RWPE1 (cell line): Measurements from ENCODE around the gene FOXN4.

Experiments used
- CTCF ChIA-PET: fragments of 350-600 bp; sonication (Branson Sonifier 250); formaldehyde crosslinking; extraction: SDS; loops from one replicate; lab custom pipeline; 2021; lab: Yijun Ruan, JAX
- POLR2A ChIA-PET: fragments of 400-600 bp; formaldehyde crosslinking; extraction: SDS; loops from one replicate; lab custom pipeline; 2020; ENCODE audit warnings: antibody characterized with exemption; ENCODE audit not compliant: low non-redundant PET; lab: Yijun Ruan, JAX
- DNase-seq: peaks from one replicate; pipeline ENCODE4 v3.0.0; 2012; ENCODE audit warnings: low spot score
- H3K27ac ChIP-seq: fragments of 450-650 bp; 2 replicates; pipeline ENCODE4 v1.5.1; 2017
- TF ChIP-seq, protein P1 (sequence below): fragments of 450-650 bp; conservative IDR thresholded peaks from 2 replicates; pipeline ENCODE4 v1.5.1; 2017; ENCODE audit warnings: low read depth, mild to moderate bottlenecking

The FOXN4 gene

DNA sequence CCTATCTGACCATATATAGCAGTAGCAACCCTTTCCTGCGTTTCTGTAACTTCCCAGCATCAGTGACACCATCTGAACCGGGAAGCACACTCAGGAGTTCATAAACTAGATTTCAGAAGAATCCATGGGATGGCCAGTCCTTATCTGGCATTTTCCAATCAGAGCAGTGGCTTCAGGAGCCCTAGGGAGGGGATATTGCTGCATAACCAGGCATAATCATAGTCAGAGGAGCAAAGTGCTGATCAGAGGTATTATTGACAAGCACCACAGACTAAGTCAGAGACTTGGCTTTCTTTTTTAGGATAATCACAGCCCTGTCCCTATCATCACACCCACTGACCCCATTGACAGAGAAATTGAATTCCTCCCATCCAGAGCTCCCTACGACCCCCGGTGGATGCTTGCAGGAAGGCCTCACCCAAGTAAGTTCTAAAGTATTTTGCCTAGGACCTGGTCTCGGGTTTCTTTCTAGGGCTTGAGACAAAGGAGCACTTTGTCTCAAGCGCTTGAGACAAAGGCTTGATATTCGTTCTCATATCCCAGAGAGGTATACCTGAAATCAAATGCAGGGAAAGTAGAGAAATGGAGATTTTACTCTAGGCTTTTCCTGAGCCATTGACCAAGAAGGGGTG, 55.1 kb downstream of the FOXN4 start:
- TF ChIP-seq, protein P1, sequence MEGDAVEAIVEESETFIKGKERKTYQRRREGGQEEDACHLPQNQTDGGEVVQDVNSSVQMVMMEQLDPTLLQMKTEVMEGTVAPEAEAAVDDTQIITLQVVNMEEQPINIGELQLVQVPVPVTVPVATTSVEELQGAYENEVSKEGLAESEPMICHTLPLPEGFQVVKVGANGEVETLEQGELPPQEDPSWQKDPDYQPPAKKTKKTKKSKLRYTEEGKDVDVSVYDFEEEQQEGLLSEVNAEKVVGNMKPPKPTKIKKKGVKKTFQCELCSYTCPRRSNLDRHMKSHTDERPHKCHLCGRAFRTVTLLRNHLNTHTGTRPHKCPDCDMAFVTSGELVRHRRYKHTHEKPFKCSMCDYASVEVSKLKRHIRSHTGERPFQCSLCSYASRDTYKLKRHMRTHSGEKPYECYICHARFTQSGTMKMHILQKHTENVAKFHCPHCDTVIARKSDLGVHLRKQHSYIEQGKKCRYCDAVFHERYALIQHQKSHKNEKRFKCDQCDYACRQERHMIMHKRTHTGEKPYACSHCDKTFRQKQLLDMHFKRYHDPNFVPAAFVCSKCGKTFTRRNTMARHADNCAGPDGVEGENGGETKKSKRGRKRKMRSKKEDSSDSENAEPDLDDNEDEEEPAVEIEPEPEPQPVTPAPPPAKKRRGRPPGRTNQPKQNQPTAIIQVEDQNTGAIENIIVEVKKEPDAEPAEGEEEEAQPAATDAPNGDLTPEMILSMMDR, result no peak
- ChIA-PET CTCF (interaction anchor here (1.0 kb wide), 1 partner anchor 10 kb away, joined by 3 read pairs; no protein-coding TSS in a partner anchor), POLR2A (no interaction called here)
- no peak for DNase-seq
- no peak overlapping the region for H3K27ac ChIP-seq

DNA sequence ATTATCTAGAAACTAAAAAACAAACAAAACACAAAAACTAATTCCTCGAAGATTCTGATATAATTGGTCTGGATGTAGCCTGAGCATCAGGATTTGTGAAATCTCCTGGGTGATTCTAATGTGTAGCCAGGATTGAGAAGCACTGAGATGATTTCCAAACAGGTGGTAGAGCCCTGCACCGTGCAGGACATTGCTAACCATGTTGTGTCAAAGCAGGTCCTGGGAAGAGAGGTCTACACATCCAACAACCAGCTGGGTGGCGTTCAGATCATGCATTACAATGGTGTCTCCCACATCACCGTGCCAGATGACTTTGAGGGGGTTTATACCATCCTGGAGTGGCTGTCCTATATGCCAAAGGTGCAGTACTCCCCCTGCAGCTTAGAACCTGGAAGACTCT, 56.3 kb downstream of the FOXN4 start:
- TF ChIP-seq, protein P1, result no peak
- H3K27ac ChIP-seq, result no peak overlapping the region
- POLR2A ChIA-PET, result no interaction called here
- DNase-seq, result no peak
- CTCF ChIA-PET, result no interaction called here

DNA sequence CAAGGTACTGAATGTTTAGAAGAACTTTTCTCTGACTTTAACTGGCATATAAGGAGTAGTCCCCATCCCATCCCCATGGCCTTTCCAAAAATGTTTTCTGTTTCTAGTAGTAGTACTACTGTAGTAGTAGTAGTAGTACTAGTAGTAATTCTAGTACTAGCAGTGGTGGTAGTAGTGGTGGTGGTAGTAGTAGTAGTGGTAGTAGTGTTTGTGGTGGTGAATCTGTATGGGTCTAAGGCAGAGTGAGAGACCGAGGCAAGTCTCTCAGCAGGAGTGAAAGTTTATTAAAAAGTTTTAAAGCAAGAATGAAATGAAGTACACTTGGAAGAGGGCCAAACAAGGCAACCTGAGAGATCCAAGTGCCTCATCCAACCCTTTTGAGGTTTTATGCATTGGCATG, 58.6 kb downstream of the FOXN4 start:
- CTCF ChIA-PET, result no interaction called here
- POLR2A ChIA-PET, result no interaction called here
- no peak overlapping the region for H3K27ac ChIP-seq
- no peak for DNase-seq
- TF ChIP-seq, protein P1, result no peak

DNA sequence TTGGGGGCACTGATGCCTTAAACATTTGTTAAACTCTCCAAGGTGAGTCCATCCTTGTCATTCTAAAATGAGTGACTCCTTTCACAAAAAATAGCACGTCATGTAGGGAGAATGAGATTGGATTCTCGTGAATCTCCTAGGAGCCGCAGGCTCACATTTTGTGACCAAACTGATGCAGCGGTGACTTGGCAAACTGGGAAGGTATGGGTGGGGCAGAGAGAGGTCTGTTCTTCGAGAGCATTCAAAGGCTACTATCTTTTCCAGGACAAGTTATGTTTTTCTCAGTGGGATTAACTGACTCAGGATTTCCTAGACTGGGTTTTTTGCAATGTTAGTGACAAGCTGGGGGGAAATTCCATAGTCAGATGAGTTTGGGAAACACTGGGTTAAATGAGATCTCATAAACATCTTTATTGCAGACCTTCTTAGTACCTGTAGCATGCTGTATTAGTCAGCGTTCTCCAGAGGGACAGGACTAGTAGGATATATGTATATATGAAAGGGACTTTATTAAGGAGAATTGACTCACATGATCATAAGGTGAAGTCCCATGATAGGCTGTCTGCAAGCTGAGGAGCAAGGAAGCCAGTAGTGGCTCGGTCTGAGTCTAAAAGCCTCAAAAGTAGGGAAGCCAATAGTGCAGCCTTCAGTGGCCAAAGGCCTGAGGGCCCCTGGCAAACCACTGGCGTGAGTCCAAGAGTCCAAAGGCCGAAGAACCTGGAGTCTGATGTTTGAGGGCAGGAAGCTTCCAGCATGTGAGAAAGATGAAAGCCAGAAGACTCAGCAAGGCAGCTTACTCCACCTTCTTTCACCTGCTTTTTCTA, 61.0 kb downstream of the FOXN4 start:
- POLR2A ChIA-PET, result no interaction called here
- no peak overlapping the region for H3K27ac ChIP-seq
- no peak for DNase-seq
- TF ChIP-seq, protein P1, result no peak
- CTCF ChIA-PET, result interaction anchor here (0.7 to 1.6 kb wide), 2 partner anchors 16 to 93 kb away, joined by 3 to 5 read pairs; no protein-coding TSS in a partner anchor

DNA sequence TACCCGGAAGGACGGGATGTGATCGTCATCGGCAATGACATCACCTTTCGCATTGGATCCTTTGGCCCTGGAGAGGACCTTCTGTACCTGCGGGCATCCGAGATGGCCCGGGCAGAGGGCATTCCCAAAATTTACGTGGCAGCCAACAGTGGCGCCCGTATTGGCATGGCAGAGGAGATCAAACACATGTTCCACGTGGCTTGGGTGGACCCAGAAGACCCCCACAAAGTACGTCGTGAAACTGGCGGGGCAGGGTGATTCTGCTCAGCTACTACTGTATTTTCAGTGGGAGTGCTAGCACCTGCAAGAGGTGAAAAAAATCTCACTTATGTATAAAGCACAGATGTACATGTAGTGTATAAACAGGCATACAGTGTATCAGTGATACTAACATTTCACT, 62.9 kb downstream of the FOXN4 start:
- H3K27ac ChIP-seq, result no peak overlapping the region
- DNase-seq, result no peak
- POLR2A ChIA-PET, result no interaction called here
- TF ChIP-seq, protein P1, result no peak
- CTCF ChIA-PET, result interaction anchor here (1.5 kb wide), 1 partner anchor 18 kb away, joined by 5 read pairs; no protein-coding TSS in a partner anchor

DNA sequence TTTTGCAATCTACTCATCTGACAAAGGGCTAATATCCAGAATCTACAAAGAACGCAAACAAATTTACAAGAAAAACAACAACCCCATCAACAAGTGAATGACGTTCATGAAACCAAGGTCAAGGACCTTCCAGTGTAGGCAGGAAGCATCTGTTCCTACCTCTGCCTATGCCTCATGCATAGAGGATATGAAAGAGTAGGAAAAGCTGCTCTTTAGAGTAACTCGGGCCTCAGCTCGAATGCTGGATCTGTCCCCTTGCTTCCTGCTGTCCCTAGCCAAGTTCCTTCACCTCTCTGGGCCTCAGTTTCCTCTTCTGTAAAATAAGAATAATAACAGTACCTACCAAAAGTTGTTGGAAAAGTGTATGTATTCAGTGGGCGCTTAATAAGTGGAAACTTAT, 65.0 kb downstream of the FOXN4 start:
- POLR2A ChIA-PET, result no interaction called here
- CTCF ChIA-PET, result no interaction called here
- TF ChIP-seq, protein P1, result no peak
- no peak overlapping the region for H3K27ac ChIP-seq
- DNase-seq, result no peak
